HG02852 (cell line): Measurements from ENCODE around the gene COL28A1.
A peak's percentile ranks its signal among the peaks of the same experiment; 100 is the strongest.
"Not testable (repeated sequence)": the region's sequence is repeated elsewhere in the genome, so short reads cannot be mapped to it uniquely, and the experiment has no call there.

Experiments used
- ATAC-seq: cut with Tn5 transposase; IDR thresholded peaks from one replicate; pipeline ENCODE4 v1.9.1; 2021; ENCODE audit warnings: mild to moderate bottlenecking, moderate library complexity; ENCODE audit not compliant: unreplicated experiment

COL28A1 gene

GRCh38 chr7:7476381-7476780 is 59.3 kb downstream of the COL28A1 start:
- ATAC-seq, result no peak

GRCh38 chr7:7475601-7476000 is 60.1 kb downstream of the COL28A1 start:
- ATAC-seq, result no peak

- ATAC-seq, result no peak
These were observed 61.2 kb downstream of the COL28A1 start for GRCh38 chr7:7474436-7474835.

- ATAC-seq, result not testable (repeated sequence)
These were observed 70.5 kb downstream of the COL28A1 start for GRCh38 chr7:7464991-7465765.

- ATAC-seq, result no peak
These were observed 81.7 kb downstream of the COL28A1 start for GRCh38 chr7:7454000-7454399.

GRCh38 chr7:7452652-7453051 is 83.0 kb downstream of the COL28A1 start:
- no peak for ATAC-seq

GRCh38 chr7:7452119-7452518 is 83.6 kb downstream of the COL28A1 start:
- no peak for ATAC-seq

GRCh38 chr7:7449055-7449454 is 86.6 kb downstream of the COL28A1 start:
- no peak for ATAC-seq

GRCh38 chr7:7446616-7447015 is 89.1 kb downstream of the COL28A1 start:
- no peak for ATAC-seq

GRCh38 chr7:7443806-7444350 is 91.8 kb downstream of the COL28A1 start:
- no peak for ATAC-seq

- no peak for ATAC-seq
These were observed 96.1 kb downstream of the COL28A1 start for GRCh38 chr7:7439564-7439963.

GRCh38 chr7:7438851-7439250 is 96.8 kb downstream of the COL28A1 start:
- ATAC-seq, result no peak

- ATAC-seq, result no peak
These were observed 99.7 kb downstream of the COL28A1 start for GRCh38 chr7:7435978-7436377.

GRCh38 chr7:7434329-7434728 is 101.3 kb downstream of the COL28A1 start:
- ATAC-seq, result no peak

GRCh38 chr7:7433811-7434210 is 101.9 kb downstream of the COL28A1 start:
- no peak for ATAC-seq

- ATAC-seq, result no peak
These were observed 102.7 kb downstream of the COL28A1 start for GRCh38 chr7:7432979-7433378.

GRCh38 chr7:7428806-7429205 is 106.9 kb downstream of the COL28A1 start:
- ATAC-seq, result no peak

GRCh38 chr7:7427363-7427762 is 108.3 kb downstream of the COL28A1 start:
- ATAC-seq, result no peak

- no peak for ATAC-seq
These were observed 109.0 kb downstream of the COL28A1 start for GRCh38 chr7:7426676-7427075.

GRCh38 chr7:7425321-7425720 is 110.4 kb downstream of the COL28A1 start:
- no peak for ATAC-seq

GRCh38 chr7:7424151-7424873 is 111.4 kb downstream of the COL28A1 start:
- peak; percentile 90 for ATAC-seq

- no peak for ATAC-seq
These were observed 113.0 kb downstream of the COL28A1 start for GRCh38 chr7:7422641-7423040.
